Muscle of leg (tissue), 11 donors: ENCODE measurements around the gene MYH13. TPM values are rescaled to one million over a fixed set of nuclear protein-coding genes. Genes with fewer than 3 reads are reported as not detected.

Experiments
- DNase-seq: peaks from one replicate; pipeline ENCODE4 v3.0.0; 2013
- H3K27ac ChIP-seq: one replicate; pipeline ENCODE4 v1.5.1; 2013; ENCODE audit warnings: mild to moderate bottlenecking, low read length, control low read depth
- H3K27me3 ChIP-seq: one replicate; pipeline ENCODE4 v1.6.1; 2013; ENCODE audit warnings: low read length; ENCODE audit not compliant: control insufficient read depth, insufficient read depth
- H3K36me3 ChIP-seq: one replicate; pipeline ENCODE4 v1.6.1; 2013; ENCODE audit warnings: low read length; ENCODE audit not compliant: control insufficient read depth, insufficient read depth
- H3K4me1 ChIP-seq: one replicate; pipeline ENCODE4 v1.6.1; 2013; ENCODE audit warnings: low read length; ENCODE audit not compliant: control insufficient read depth, insufficient read depth
- H3K4me3 ChIP-seq: one replicate; pipeline ENCODE4 v1.5.1; 2013; ENCODE audit warnings: low read length, control low read depth
- H3K9me3 ChIP-seq: replicated peaks from 2 replicates; pipeline ENCODE4 v1.6.1; 2013; ENCODE audit warnings: low read depth, low read length; ENCODE audit not compliant: control insufficient read depth
- WGBS: methylation state at CpG from one replicate; pipeline ENCODE4 v1.1.5; 2013; ENCODE audit warnings: missing lambda C conversion rate; ENCODE audit not compliant: insufficient coverage; 5-methylcytosine and 5-hydroxymethylcytosine counted together
- polyA plus RNA-seq, 8 donors: library from polyadenylated mRNA; unstranded; fragments of 120-200 nt; gene quantifications; one replicate each; pipeline versions ENCODE4 v1.2.1 to v1.2.3, GENCODE V29; 2013; ENCODE audit warnings: inconsistent platforms in 1 of 8, low replicate concordance in 1 of 8; ENCODE audit not compliant: insufficient read length in 8 of 8, insufficient read depth in 1 of 8
- total RNA-seq: library from RNA; stranded (reverse); fragments of 120-200 nt; gene quantifications from one replicate; pipeline ENCODE4 v1.2.4, GENCODE V29; 2013

MYH13 gene
- total and polyA plus RNA-seq, 9 donors, result 0.31 to 1.4 (median 0.93) TPM

DNA sequence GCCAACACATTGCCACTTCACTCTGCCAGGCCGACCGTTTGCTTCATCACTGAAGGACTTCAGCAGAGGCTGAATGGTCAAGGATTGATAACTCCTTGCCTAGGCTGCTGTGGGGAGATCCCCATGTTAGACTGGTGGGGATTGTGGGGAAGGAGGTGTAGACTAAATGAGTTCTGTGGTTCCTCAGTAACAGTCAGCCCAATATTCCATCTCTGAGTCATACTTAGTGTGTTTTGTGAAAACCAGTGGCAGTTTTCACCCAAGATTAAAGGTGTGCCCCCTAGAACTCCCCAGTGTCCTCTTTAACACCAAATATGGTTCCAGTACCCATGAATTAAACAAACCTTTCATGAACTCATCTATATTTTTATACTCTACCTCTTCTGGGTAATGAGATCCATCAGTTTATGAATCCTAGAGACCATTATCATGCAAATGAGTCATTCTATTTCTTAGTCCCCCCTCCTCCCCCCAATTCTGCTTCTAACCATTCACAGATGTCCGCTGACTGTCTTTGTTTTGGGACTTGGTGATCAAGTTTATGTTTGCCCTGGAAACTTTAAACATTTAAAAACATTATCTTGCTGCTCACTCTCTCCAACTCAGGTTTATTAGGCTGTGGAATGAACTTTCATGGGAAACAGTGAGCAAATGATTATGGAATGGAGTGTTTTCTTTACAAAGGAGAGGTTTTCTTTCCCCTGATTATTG lies 107.6 kb downstream of the MYH13 start:
- DNase-seq, result peak; percentile 87
- no CpG with 5 or more reads among the region's 3 CpGs for WGBS
- no peaks in the 10 kb centered on the region for H3K27me3 ChIP-seq

GRCh38 chr17:10264051-10264450 lies 108.8 kb downstream of the MYH13 start:
- H3K4me3 ChIP-seq, result no peak overlapping the region
- no peaks in the 10 kb centered on the region for H3K9me3 ChIP-seq
- DNase-seq, result no peak
- no peaks in the 10 kb centered on the region for H3K27me3 ChIP-seq
- no peaks in the 10 kb centered on the region for H3K36me3 ChIP-seq
- no peaks in the 10 kb centered on the region for H3K4me1 ChIP-seq
- H3K27ac ChIP-seq, result no peak overlapping the region
- WGBS, result no CpG with 5 or more reads among the region's 2 CpGs

More for the DNA sequence above, 107.6 kb downstream of the MYH13 start:
- Histone ChIP-seq H3K27ac (peak overlapping the region; percentile 26), H3K4me3 (no peak overlapping the region), H3K4me1 (no peaks in the 10 kb centered on the region), H3K36me3 (no peaks in the 10 kb centered on the region), H3K9me3 (no peaks in the 10 kb centered on the region)

GRCh38 chr17:10262451-10262850 lies 110.4 kb downstream of the MYH13 start:
- Histone ChIP-seq H3K9me3 (no peaks in the 10 kb centered on the region), H3K27ac (no peak overlapping the region), H3K4me3 (no peak overlapping the region), H3K36me3 (no peaks in the 10 kb centered on the region), H3K27me3 (no peaks in the 10 kb centered on the region), H3K4me1 (no peaks in the 10 kb centered on the region)
- no CpG with 5 or more reads among the region's 1 CpG for WGBS
- DNase-seq, result no peak

DNA sequence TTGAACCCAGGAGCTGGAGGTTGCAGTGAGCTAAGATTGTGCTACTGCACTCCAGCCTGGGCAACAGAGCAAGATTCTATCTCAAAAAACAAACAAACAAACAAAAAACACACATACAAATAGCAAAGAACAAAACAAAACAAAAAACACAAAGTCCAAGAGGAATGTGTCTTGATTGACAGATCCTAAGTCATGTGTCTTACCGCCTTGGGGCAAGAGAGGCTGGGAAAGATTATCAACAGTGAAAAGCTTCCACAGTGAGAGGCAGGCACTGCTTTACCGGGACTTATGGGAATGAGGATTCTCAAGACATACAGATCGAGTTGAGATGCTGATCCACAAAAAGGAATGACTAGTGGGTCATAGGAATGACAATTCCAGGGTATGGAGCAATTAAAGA lies 111.7 kb downstream of the MYH13 start:
- WGBS, result 73% methylated on average over 2 of the region's 3 CpGs
- H3K4me3 ChIP-seq, result no peak overlapping the region
- H3K4me1 ChIP-seq, result no peaks in the 10 kb centered on the region
- no peaks in the 10 kb centered on the region for H3K9me3 ChIP-seq
- no peaks in the 10 kb centered on the region for H3K36me3 ChIP-seq
- no peaks in the 10 kb centered on the region for H3K27me3 ChIP-seq
- H3K27ac ChIP-seq, result no peak overlapping the region
- no peak for DNase-seq

DNA sequence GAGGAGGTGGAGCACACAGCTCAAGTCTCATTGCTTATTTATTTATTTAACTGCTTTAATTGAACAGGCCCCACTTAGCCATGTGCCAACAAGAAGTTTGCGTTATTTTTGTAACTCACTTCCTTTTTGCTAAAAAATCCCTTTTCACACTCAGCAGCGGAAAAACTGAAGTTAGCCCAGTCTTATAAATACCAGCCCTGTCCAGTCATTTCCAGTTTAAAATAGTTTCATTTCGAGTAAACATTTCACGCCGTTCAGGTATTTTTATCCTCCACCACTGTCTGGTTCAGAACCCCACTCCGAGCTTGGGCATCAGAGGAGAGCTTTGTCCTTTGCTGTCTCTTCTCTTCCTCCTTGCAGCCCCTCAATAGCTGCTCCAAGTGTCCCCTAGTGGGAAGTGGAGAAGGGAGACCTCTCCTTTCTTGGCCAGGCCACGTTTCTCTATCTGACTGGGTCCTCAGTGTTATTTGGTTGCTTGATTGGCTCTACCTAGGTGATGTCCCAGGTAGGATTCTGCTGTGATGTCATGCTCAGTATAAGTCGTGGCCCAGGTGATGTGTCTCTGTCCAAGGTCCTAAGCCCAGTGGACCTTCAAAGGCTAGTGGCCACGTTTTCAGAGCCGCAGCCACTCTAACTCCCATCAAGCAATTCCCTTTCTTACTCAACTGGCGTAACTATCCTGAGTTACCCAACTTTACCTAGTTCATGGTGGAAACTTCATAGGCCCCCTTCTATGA lies 121.4 kb downstream of the MYH13 start:
- WGBS, result 75% methylated on average over 8 of the region's 11 CpGs
- Histone ChIP-seq H3K36me3 (no peaks in the 10 kb centered on the region), H3K27me3 (no peaks in the 10 kb centered on the region), H3K4me3 (no peak overlapping the region), H3K9me3 (no peaks in the 10 kb centered on the region), H3K4me1 (no peaks in the 10 kb centered on the region), H3K27ac (peak overlapping the region; percentile 35)
- peak; percentile 60 for DNase-seq

Other genes with a start within 250 kb of the MYH13 start
- 54.1 TPM for gene GAS7, start 174.4 kb downstream of the MYH13 start, total RNA-seq
- gene GAS7, start 174.4 kb downstream of the MYH13 start, polyA plus RNA-seq, result 10 to 100 TPM; 33.3 to 68.9 (median 45.2) TPM
- gene MYH8, start 48.9 kb upstream of the MYH13 start, total RNA-seq, result 1,461 TPM
- 1,000 to 10,000 TPM in 5 of 8 donors, 100 to 1,000 TPM in 3; 397 to 1,862 (median 1,342) TPM for gene MYH8, start 48.9 kb upstream of the MYH13 start, polyA plus RNA-seq
- gene MYH4, start 96.6 kb upstream of the MYH13 start, total RNA-seq, result 0.09 TPM
- gene MYH4, start 96.6 kb upstream of the MYH13 start, polyA plus RNA-seq, result under 1 TPM; 0.20 to 0.56 (median 0.42) TPM
- gene MYH1, start 145.5 kb upstream of the MYH13 start, total RNA-seq, result 3.4 TPM
- gene MYH1, start 145.5 kb upstream of the MYH13 start, polyA plus RNA-seq, result 10 to 100 TPM in 4 of 8 donors, 1 to 10 TPM in 4; 4.1 to 18.4 (median 9.1) TPM
- 42.5 TPM for gene MYH2, start 176.7 kb upstream of the MYH13 start, total RNA-seq
- gene MYH2, start 176.7 kb upstream of the MYH13 start, polyA plus RNA-seq, result 10 to 100 TPM in 7 of 8 donors, 1 to 10 TPM in 1; 4.1 to 53.3 (median 25.7) TPM